Measurements from ENCODE around the gene CDKN2C.
"Not testable (repeated sequence)": the region's sequence is repeated elsewhere in the genome, so short reads cannot be mapped to it uniquely, and the experiment has no call there.

GRCh38 chr1:50952566-50952965 lies 17.5 kb upstream of the CDKN2C start:
- TF ChIP-seq, protein P1, sequence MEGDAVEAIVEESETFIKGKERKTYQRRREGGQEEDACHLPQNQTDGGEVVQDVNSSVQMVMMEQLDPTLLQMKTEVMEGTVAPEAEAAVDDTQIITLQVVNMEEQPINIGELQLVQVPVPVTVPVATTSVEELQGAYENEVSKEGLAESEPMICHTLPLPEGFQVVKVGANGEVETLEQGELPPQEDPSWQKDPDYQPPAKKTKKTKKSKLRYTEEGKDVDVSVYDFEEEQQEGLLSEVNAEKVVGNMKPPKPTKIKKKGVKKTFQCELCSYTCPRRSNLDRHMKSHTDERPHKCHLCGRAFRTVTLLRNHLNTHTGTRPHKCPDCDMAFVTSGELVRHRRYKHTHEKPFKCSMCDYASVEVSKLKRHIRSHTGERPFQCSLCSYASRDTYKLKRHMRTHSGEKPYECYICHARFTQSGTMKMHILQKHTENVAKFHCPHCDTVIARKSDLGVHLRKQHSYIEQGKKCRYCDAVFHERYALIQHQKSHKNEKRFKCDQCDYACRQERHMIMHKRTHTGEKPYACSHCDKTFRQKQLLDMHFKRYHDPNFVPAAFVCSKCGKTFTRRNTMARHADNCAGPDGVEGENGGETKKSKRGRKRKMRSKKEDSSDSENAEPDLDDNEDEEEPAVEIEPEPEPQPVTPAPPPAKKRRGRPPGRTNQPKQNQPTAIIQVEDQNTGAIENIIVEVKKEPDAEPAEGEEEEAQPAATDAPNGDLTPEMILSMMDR (IDR thresholded peaks at IDR 0.05): not testable (repeated sequence)
- not testable (repeated sequence) for TF ChIP-seq POLR2AphosphoS5 (IDR thresholded peaks at IDR 0.05; ENCODE audit: insufficient read depth in 1 of 2, low read depth in 1 of 2)

Data from vagina (tissue), 2 donors.